DND-41 (cell line): ENCODE data around the gene PFN1.
A peak's percentile ranks its signal among the peaks of the same experiment; 100 is the strongest.

Experiments
- ATAC-seq: fragments of 200-7000 bp; cut with Tn5 transposase; 3 replicates; pipeline ENCODE4 v1.9.1; 2021; ENCODE audit warnings: low read depth; ENCODE audit not compliant: insufficient read depth
- DNase-seq: peaks from one replicate; pipeline ENCODE4 v3.0.0-alpha.2; 2020
- H2AFZ ChIP-seq: 2 replicates; pipeline ENCODE4 v1.6.0; 2012; ENCODE audit warnings: low read depth, low read length
- H3K27ac ChIP-seq: 2 replicates; pipeline ENCODE4 v1.5.1; 2012; ENCODE audit warnings: low read length, inconsistent platforms
- H3K27me3 ChIP-seq: fragments of 200-600 bp; sonication (generic); 2 replicates; pipeline ENCODE4 v1.6.0; 2012; ENCODE audit warnings: low read length, mild to moderate bottlenecking, inconsistent platforms; ENCODE audit not compliant: insufficient read depth, poor library complexity
- H3K36me3 ChIP-seq: 2 replicates; pipeline ENCODE4 v1.5.1; 2012; ENCODE audit warnings: low read length, inconsistent platforms; ENCODE audit not compliant: insufficient read depth
- H3K4me1 ChIP-seq: 2 replicates; pipeline ENCODE4 v1.5.1; 2012; ENCODE audit warnings: mild to moderate bottlenecking, low read length; ENCODE audit not compliant: insufficient read depth
- H3K4me2 ChIP-seq: 2 replicates; pipeline ENCODE4 v1.6.0; 2012; ENCODE audit warnings: mild to moderate bottlenecking, moderate library complexity, low read length, inconsistent platforms; ENCODE audit not compliant: insufficient read depth
- H3K4me3 ChIP-seq, 2 experiments: fragments of 200-600 bp in 1 of 2; shearing (Covaris generic) in 1 of 2; 2 replicates each; pipeline ENCODE4 v1.5.1; 2012 to 2016; ENCODE audit warnings: inconsistent platforms in 2 of 2, low read length in 2 of 2, mild to moderate bottlenecking in 2 of 2, low read depth in 1 of 2, moderate library complexity in 1 of 2
- H3K79me2 ChIP-seq: 2 replicates; pipeline ENCODE4 v1.6.0; 2012; ENCODE audit warnings: low read length, inconsistent platforms; ENCODE audit not compliant: insufficient read depth
- H3K9ac ChIP-seq: 2 replicates; pipeline ENCODE4 v1.6.0; 2012; ENCODE audit warnings: low read depth, mild to moderate bottlenecking, inconsistent platforms, low read length, moderate library complexity
- H3K9me3 ChIP-seq: 2 replicates; pipeline ENCODE4 v1.5.1; 2012; ENCODE audit warnings: low read length, moderate library complexity, mild to moderate bottlenecking, inconsistent platforms; ENCODE audit not compliant: insufficient read depth, severe bottlenecking
- H4K20me1 ChIP-seq: 2 replicates; pipeline ENCODE4 v1.6.0; 2012; ENCODE audit warnings: low read length; ENCODE audit not compliant: insufficient read depth
- EZH2 ChIP-seq: IDR thresholded peaks from 3 replicates; pipeline ENCODE4 v1.6.1; 2012; ENCODE audit warnings: borderline replicate concordance, low read depth, mild to moderate bottlenecking, moderate library complexity, low read length, inconsistent platforms; ENCODE audit not compliant: severe bottlenecking
- TF ChIP-seq, protein P1 (sequence below): IDR thresholded peaks from 2 replicates; pipeline ENCODE4 v1.5.1; 2012; ENCODE audit warnings: borderline replicate concordance, low read length, moderate library complexity, mild to moderate bottlenecking; ENCODE audit not compliant: poor library complexity, severe bottlenecking; ENCODE audit errors: extremely low read depth

PFN1 gene

DNA sequence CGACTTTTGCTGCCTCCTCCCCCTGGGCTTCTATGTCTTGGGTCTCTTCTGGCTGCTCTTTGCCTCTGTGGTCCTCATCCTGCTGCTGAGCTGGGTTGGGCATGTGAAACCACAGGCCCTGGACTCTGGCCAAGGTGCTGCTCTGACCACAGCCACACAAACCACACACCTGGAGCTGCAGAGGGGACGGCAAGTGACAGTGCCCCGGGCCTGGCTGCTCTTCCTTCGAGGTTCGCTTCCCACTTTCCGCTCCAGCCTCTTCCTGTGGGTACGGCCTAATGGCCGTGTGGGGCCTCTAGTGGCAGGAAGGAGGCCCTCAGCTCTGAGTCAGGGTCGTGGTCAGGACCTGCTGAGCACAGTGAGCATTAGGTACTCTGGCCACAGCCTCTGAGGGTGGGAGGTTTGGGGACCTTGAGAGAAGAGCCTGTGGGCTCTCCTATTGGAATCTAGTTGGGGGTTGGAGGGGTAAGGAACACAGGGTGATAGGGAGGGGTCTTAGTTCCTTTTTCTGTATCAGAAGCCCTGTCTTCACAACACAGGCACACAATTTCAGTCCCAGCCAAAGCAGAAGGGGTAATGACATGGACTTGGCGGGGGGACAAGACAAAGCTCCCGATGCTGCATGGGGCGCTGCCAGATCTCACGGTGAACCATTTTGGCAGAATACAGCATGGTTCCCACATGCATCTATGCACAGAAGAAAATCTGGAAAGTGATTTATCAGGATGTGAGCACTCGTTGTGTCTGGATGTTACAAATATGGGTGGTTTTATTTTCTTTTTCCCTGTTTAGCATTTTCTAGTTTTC, 14.0 kb downstream of the PFN1 start:
- H3K9me3 ChIP-seq: no peaks in the 10 kb centered on the region
- H3K36me3 ChIP-seq: peaks cover 25% of the 10 kb centered on the region
- H3K9ac ChIP-seq: no peak overlapping the region
- DNase-seq (no peak), ATAC-seq (peak; percentile 46)
- H3K4me2 ChIP-seq: no peak overlapping the region
- no peak overlapping the region for H2AFZ ChIP-seq
- no peak overlapping the region for H3K4me3 ChIP-seq
- H4K20me1 ChIP-seq: peaks cover 19% of the 10 kb centered on the region; the same call in 1 of the 2 replicates
- TF ChIP-seq, protein P1, sequence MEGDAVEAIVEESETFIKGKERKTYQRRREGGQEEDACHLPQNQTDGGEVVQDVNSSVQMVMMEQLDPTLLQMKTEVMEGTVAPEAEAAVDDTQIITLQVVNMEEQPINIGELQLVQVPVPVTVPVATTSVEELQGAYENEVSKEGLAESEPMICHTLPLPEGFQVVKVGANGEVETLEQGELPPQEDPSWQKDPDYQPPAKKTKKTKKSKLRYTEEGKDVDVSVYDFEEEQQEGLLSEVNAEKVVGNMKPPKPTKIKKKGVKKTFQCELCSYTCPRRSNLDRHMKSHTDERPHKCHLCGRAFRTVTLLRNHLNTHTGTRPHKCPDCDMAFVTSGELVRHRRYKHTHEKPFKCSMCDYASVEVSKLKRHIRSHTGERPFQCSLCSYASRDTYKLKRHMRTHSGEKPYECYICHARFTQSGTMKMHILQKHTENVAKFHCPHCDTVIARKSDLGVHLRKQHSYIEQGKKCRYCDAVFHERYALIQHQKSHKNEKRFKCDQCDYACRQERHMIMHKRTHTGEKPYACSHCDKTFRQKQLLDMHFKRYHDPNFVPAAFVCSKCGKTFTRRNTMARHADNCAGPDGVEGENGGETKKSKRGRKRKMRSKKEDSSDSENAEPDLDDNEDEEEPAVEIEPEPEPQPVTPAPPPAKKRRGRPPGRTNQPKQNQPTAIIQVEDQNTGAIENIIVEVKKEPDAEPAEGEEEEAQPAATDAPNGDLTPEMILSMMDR: no peak
- TF ChIP-seq EZH2: no peak
- peaks cover 15% of the 10 kb centered on the region for H3K79me2 ChIP-seq
- no peak overlapping the region for H3K27ac ChIP-seq
- H3K27me3 ChIP-seq: no peaks in the 10 kb centered on the region
- peaks cover 14% of the 10 kb centered on the region for H3K4me1 ChIP-seq

DNA sequence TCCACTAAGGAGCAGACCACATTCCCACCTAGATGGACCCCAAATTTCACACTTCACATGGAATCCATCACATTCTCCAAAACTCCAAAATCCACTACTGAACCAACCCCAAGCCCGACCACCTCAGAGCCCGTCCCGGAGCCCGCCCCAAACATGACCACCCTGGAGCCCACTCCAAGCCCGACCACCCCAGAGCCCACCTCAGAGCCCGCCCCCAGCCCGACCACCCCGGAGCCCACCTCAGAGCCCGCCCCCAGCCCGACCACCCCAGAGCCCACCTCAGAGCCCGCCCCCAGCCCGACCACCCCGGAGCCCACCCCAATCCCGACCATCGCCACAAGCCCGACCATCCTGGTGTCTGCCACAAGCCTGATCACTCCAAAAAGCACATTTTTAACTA, 14.7 kb downstream of the PFN1 start:
- Histone ChIP-seq H3K9ac (no peak overlapping the region), H3K36me3 (peaks cover 22% of the 10 kb centered on the region), H3K4me2 (no peak overlapping the region), H3K9me3 (no peaks in the 10 kb centered on the region), H3K27me3 (no peaks in the 10 kb centered on the region), H2AFZ (no peak overlapping the region), H3K4me3 (no peak overlapping the region), H3K79me2 (peaks cover 8% of the 10 kb centered on the region), H3K27ac (no peak overlapping the region), H4K20me1 (peaks cover 17% of the 10 kb centered on the region; the same call in 1 of the 2 replicates), H3K4me1 (peaks cover 8% of the 10 kb centered on the region)
- DNase-seq (no peak), ATAC-seq (peak; percentile 18; the same call in 1 of the 3 replicates)
- TF ChIP-seq, protein P1: no peak
- TF ChIP-seq EZH2: no peak

DNA sequence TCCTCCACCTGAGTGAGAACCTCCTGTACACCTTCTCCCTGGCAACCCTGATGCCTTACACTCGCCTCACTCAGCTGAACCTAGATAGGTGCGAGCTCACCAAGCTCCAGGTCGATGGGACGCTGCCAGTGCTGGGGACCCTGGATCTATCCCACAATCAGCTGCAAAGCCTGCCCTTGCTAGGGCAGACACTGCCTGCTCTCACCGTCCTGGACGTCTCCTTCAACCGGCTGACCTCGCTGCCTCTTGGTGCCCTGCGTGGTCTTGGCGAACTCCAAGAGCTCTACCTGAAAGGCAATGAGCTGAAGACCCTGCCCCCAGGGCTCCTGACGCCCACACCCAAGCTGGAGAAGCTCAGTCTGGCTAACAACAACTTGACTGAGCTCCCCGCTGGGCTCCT, 15.6 kb downstream of the PFN1 start:
- Histone ChIP-seq H3K4me3 (no peak overlapping the region), H3K36me3 (peaks cover 13% of the 10 kb centered on the region), H3K9me3 (no peaks in the 10 kb centered on the region), H3K79me2 (no peaks in the 10 kb centered on the region), H3K4me2 (no peak overlapping the region), H3K4me1 (no peaks in the 10 kb centered on the region), H3K27me3 (no peaks in the 10 kb centered on the region), H3K27ac (no peak overlapping the region), H4K20me1 (peaks cover 8% of the 10 kb centered on the region; the same call in 1 of the 2 replicates), H3K9ac (no peak overlapping the region), H2AFZ (no peak overlapping the region)
- no peak for ATAC-seq
- TF ChIP-seq EZH2: no peak
- TF ChIP-seq, protein P1: no peak
- no peak for DNase-seq
